Activated CD4-positive, CD25-positive, alpha-beta regulatory T cell (primary cell): ENCODE data around the gene GLOD4.

Source experiments
- DNase-seq, 4 experiments: peaks; one replicate each; lab custom pipeline; 2025; lab: John Stamatoyannopoulos, UW

Gene GLOD4

DNA sequence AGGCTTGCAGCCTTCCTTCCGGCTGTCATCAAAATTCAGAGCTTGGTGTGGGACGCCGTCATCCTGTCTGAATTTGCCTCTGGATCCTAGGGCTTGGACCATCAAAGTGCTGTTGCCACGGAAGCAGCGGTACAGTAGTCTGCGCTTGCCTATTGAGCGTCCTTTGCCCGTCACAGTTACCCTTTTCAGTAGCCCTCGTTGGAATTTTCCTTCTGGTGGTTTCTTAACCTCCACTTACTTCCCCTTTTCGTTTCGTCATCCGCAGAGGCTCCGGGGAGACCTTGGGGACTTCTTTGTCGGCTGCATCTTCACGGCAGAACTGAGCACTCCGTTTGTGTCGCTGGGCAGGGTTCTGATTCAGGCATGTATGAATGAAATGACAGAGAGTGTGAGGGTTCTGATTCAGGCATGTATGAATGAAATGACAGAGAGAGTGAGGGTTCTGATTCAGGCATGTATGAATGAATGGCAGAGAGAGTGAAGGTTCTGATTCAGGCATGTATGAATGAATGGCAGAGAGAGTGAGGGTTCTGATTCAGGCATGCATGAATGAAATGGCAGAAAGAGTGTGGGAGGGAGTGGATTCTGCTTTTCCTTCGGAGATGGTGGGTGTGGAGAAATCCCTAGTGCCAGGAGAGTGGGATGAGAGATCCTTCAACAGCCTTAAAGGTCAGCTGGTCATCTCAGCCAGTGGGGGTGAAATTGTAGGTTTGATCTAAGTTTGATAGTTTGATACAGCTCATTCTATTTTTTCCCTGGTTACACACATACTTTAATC lies 41.7 kb downstream of the GLOD4 start:
- DNase-seq: no peak

DNA sequence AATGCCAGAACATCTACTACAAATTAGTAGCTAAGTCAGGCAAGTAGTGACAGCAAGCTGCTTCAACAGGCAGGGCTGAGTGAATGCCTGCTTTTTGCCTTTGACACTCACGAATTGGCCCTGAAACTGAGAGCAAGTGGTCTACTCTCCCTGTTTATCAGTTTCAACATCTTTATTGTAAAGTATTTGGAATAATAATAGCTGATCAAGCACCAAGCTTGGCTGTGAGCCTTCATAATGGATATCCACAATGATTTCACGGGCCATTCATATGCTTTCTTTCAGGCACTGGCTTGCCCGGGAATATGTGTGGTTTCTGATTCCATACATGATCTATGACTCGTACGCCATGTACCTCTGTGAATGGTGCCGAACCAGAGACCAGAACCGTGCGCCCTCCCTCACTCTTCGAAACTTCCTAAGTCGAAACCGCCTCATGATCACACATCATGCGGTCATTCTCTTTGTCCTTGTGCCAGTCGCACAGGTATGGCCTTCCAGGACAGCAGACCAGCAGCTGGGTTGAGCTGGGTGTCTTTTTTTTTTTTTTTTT lies 44.4 kb downstream of the GLOD4 start:
- DNase-seq: no peak

DNA sequence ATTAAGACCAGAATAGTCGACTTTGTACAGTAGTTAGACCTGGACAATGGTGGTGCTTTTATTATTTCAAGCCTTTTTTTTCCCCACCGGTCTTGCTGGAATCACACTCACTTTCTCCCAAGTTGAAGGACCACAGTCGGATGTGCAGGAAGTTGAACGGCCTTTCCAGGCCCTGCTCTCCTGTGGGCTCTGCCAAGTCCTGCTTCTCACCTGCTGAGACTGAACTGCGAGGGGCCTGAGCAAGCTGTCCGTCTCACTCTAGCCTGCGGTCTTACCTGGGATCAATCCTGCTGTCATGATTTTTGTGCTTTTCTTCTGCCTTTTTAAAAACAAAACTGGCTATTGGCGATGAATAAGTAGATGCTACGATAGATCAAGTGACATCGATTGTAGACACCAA lies 48.3 kb downstream of the GLOD4 start:
- no peak for DNase-seq

DNA sequence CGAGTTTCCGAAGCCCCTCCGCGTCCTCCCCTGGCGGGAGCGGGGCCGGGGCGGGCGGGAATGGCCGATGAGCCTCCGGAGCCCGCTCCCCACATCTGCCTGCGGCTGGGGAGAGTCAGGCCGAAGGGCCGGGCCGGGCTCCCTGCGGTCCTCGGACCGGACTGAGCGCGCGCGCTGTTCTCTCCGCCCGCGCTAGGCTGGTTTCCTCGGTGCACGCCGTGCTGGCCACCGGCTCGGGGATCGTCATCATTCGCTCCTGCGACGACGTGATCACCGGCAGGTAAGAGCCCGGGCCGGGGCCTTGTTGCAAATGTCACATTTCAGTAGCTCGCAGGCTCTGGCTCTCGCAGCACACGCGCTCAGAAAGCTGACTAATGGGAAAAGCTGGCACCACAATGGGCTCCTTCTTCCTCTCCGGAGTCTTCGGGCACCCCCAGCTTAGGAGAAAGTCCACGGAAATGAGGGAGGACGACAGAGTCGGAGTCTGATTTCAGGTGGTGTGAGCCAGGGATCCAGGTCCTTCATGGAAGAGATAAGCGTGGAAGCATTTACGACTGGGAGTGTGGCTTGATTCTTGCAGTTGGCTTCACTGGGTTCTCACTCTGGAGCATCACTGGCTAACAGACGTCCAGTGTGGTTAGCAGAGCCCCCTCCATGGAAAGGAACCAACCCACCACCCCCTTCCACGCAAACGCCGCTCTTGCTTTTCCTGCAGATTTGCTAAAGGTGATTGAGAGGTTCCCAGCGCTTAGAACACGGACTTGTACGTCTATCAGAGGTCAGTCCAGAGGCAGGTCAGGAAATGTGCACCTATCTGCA lies 49.0 kb downstream of the GLOD4 start:
- DNase-seq: no peak

DNA sequence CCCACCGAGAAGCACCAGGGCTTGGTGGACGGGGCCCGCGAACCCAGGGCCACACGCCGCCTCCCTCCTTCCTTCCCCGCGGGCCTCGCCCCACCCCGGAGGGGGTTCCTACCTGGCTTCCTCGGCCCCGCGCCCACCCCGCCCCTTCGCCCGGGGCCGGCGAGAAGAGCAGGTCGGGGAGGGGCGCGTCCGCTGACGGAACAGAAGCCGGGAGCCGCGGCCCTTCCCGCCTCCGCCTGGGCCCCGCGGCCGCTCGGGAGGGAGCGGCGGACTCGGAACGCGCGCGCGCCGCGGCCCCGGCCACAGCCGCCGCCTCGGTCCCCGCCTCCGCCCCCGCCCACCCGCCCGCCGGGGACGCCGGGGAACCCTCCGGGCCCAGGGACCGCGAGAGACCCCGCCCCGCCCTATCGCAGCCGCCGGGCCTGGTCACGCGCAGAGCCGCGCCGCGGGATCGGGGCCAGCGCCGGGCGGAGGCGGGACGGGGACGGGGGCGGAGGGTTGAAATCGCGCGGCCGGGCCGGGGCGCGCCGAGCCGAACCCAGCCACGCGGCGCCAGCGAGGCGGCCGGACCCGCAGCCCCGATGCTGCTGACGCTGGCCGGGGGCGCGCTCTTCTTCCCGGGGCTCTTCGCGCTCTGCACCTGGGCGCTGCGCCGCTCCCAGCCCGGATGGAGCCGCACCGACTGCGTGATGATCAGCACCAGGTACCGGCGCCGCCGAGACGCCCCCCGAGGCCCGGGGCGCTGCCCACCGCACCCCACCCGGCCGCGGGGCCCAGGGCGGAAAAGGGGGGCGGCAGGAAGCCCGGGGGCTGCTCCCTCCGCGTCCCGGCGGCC lies 49.8 kb downstream of the GLOD4 start, which contains the start of gene TLCD3A:
Gene TLCD3A (plus strand): TSS at position 530 of the 835 bp plus-strand sequence. CDS start 52 bp downstream, at position 582.
- DNase-seq: peak in 3 of 4 experiments; percentile 8 to 11 (median 9)

DNA sequence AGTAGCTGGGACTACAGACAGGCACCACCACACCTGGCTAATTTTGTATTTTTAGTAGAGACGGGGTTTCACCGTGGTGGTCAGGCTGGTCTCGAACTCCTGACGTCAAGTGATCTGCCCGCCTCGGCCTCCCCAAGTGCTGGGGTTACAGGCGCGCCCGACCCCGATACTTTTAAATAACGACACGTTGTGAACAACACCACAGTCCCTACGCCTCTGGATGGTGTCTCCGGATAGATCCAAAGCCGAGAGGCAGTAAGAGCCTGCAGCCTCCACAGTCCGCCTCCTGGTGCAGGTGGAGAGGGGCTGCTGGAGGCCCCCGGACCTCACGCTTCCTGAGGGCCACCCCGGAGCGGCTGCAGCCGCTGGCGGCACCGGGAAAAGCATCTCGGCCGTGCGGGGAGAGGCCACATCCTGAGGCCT lies 50.4 kb downstream of the GLOD4 start:
- DNase-seq: no peak

DNA sequence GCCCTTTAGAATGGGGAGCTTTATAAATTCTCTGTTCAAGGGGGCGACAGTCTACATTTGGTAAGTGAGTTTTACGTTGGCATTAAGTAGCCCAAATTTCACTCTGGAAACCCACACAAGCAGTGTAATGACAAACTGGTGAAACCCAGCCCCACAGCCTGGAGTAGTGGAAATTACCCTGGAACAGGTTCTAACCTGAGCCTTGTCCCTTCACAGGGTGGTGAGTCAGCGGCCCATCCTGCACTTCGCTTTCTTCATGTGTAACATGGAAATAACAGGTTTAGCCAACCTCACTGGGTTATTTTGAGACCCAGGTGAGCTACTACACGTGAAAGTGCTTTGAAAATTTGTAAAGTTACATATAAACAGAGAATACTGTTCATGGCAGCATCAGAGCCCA lies 53.2 kb downstream of the GLOD4 start:
- DNase-seq: no peak

DNA sequence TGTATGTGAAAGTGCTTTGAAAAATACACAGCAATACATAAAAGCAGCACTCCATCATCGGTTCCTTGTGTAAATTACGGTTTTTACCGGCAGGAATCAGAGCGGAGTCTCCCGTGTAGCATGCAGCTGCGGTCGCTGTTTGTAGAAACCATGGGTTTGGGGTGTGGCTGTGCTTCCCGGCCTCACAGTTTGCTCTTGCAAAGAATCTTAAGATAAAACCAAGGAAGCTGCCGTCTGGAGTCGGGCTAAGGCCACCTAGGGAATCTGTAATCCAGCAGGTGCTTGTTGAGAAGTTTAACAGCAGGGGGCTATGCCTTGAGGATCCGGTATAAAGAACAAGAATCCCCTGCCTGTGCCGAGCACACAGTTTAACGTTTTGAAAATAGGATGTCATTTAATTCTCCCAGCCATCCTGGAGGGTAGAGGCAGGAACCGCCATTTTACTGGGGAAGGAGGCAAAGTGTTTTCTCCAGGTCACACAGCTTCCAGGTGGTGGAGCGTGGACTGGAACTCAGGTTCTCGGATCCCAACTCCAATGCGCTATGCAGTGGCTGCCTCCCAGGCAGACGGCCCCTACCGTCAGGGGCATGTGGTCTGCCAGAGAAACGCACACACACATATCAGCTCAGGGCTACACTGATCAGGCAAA lies 55.7 kb downstream of the GLOD4 start:
- no peak for DNase-seq

DNA sequence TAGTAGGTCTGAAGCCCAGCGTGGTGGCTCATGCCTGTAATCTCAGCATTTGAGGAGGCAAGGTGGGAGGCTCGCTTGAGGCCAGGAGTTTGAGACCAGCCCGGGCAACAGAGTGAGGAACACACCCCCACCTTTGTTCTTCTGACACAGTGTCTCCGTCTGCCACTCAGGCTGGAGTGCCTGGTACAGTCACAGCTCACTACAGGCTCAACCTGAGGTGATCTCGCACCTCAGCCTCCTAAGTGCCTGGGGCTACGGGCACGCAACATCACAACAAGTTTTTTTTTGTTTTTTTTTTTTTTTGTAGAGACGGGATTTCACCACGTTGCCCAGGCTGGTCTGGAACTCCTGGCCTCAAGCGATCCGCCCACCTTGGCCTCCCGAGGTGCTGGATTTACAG lies 56.3 kb downstream of the GLOD4 start:
- no peak for DNase-seq

DNA sequence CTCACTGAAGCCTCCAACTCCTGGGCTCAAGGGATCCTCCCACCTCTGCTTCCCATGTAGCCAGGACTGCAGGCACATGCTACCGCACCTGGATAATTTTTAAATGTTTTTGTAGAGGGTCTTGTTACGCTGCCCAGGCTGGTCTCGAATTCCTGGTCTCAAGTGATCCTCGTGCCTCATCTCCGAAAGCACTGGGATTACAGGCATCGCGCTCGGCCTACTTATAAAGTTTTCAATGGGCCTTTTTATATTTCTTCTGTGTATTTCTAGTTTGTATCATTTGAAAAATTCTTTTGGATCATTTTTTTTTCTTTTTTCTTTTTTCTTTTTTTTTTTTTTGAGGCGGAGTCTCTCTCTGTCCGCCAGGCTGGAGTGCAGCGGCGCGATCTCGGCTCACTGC lies 57.0 kb downstream of the GLOD4 start:
- DNase-seq: no peak

DNA sequence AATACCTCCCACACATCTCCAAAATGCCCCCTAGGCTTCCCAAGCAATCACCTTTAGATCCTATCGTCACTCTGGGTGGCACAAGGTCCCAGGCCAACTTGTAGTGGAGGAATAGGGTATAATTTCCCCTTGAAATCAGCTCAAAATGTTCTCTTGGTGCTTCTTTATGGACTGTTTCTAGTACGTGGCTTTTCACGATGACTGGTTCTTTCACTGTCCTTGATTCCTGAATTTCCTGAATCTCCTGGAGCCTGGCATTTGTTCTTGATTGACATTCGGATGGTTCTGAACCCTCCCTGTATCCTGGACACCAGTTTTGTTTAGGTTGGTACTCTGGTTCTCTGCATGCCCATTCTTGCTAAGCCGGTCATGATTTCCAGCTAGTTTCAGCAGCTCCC lies 60.5 kb downstream of the GLOD4 start:
- DNase-seq: no peak

DNA sequence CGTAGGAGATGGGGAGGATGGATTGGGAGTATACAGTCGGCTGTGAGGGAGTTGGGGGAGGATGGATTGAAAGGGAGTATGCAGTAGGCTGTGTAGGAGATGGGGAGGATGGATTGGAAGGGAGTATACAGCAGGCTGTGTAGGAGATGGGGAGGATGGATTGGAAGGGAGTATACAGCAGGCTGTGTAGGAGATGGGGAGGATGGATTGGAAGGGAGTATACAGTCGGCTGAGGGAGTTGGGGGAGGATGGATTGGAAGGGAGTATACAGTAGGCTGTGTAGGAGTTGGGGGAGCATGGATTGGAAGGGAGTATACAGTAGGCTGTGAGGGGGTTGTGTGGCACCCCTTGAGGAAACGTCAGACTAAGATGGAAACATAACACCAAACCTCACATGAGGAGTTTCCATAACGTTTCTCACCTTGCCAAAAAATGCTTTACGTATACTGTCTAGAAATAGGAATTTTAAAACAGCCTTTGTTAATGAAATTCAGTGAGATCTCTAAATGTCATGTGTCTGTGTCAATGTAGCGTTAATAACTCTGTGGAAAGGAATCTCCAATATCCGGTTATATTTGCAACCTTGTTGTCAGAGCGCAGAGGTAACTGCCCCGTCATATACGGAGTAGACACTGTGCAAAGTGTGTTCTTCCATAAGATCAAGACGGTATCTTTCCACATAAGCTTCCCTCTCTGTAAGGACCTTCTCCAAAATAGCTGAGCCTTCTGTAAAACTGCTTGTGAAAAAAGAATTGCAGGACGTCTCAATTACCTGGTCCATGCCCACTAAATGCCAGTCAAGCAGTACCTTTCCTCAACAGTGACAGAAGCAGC lies 61.2 kb downstream of the GLOD4 start:
- DNase-seq: no peak

DNA sequence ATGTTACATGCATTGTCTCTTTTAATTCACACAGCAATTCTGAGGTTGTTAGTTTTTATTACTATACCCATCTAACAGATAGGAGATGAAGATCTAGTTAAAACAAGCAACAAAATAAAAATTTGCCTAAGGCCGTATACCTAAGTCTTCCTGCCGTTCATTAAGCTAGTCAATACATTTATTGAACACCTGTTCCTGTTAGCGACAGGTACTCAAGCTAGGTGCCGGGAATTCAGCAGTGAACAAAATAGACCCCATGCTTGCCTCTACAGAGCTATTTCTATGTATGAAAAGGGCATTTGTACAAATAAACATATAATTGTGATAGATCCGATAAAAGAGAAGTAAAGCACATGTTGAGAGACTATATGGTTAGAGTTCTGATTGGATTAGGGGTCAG lies 64.0 kb downstream of the GLOD4 start:
- DNase-seq: no peak
